ENCODE data around the gene TOR1B.

DNA sequence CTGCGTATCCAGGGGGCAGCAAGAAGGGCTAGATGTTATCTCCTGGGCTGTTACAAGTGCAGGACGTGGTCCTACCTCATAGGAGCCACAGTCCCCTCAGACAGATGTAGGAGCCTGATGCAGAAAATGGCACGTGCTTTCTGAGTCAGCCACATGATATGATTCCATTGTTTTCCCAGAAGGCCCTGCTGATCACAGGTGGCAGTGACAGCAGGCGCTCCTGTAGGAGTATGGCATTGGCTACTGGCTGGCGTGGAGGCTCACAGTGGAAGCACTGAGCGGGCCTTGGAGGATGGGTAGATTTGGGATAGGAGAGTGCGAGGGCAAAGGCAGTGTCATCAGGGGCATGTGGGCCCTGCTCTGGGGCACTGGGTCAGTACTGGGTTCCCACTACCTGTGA is 54.2 kb downstream of the TOR1B start:
- TF ChIP-seq, protein P1, sequence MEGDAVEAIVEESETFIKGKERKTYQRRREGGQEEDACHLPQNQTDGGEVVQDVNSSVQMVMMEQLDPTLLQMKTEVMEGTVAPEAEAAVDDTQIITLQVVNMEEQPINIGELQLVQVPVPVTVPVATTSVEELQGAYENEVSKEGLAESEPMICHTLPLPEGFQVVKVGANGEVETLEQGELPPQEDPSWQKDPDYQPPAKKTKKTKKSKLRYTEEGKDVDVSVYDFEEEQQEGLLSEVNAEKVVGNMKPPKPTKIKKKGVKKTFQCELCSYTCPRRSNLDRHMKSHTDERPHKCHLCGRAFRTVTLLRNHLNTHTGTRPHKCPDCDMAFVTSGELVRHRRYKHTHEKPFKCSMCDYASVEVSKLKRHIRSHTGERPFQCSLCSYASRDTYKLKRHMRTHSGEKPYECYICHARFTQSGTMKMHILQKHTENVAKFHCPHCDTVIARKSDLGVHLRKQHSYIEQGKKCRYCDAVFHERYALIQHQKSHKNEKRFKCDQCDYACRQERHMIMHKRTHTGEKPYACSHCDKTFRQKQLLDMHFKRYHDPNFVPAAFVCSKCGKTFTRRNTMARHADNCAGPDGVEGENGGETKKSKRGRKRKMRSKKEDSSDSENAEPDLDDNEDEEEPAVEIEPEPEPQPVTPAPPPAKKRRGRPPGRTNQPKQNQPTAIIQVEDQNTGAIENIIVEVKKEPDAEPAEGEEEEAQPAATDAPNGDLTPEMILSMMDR (IDR thresholded peaks at IDR 0.05; ENCODE audit: low read depth, low read length, poor library complexity, severe bottlenecking): no peak
- no peak for TF ChIP-seq EZH2phosphoT487 (IDR thresholded peaks at IDR 0.05; ENCODE audit: borderline replicate concordance, low read length)

Data from DOHH2 (cell line).